Testis (tissue), 3 donors: Measurements from ENCODE around the gene KLK14. TPM values are rescaled to one million over a fixed set of nuclear protein-coding genes. Genes with fewer than 3 reads are reported as not detected.

Experiments used
- DNase-seq: peaks from one replicate; pipeline ENCODE4 v3.0.0-alpha.2; 2019
- H3K27ac ChIP-seq, 2 donors: fragments of 200-600 bp; sonication (generic); one replicate each; pipeline ENCODE4 v1.5.1; 2019
- H3K27me3 ChIP-seq: fragments of 200-600 bp; sonication (generic); one replicate; pipeline ENCODE4 v1.5.1; 2019
- H3K36me3 ChIP-seq: fragments of 200-600 bp; sonication (generic); one replicate; pipeline ENCODE4 v1.5.1; 2017; ENCODE audit warnings: low read depth; ENCODE audit errors: missing control alignments
- H3K4me1 ChIP-seq: fragments of 200-600 bp; sonication (generic); one replicate; pipeline ENCODE4 v1.5.1; 2019
- H3K4me3 ChIP-seq, 2 donors: fragments of 200-600 bp; sonication (generic); one replicate each; pipeline ENCODE4 v1.5.1; 2017 to 2019
- H3K9me3 ChIP-seq: fragments of 200-600 bp; sonication (generic); one replicate; pipeline ENCODE4 v1.5.1; 2017
- POLR2A ChIP-seq: fragments of 450-650 bp; IDR thresholded peaks from one replicate; pipeline ENCODE4 v1.6.1; 2017; ENCODE audit warnings: antibody characterized with exemption, mild to moderate bottlenecking, moderate library complexity
- WGBS, 2 donors: methylation state at CpG; one replicate each; pipeline ENCODE4 v1.1.5; 2018; 5-methylcytosine and 5-hydroxymethylcytosine counted together
- intact Hi-C: fragments of 100-400 bp; cut with DNase I; formaldehyde crosslinking; loops from one replicate; pipeline ENCODE4 v1.15.1; 2023; ENCODE audit warnings: low total_unique reads
- polyA plus RNA-seq: library from polyadenylated mRNA; stranded (reverse); fragments of 350-450 nt; fragmentation: Illumina TruSeq; extraction: RNeasy Lipid Tissue Mini Kit (QIAGEN cat#74804); gene quantifications from one replicate; pipeline ENCODE4 v1.2.3, GENCODE V29; 2014; ENCODE audit warnings: low read depth, low replicate concordance; ENCODE audit not compliant: insufficient read depth
- total RNA-seq, 2 donors: library from RNA; depleted of rRNA; stranded (reverse); fragments of >200 nt; gene quantifications; one replicate each; pipeline ENCODE4 v1.2.3, GENCODE V29; 2016
- TF ChIP-seq, protein P1 (sequence below), 3 experiments: fragments of 450-650 bp in 2 of 3; fragments of 200-600 bp in 1 of 3; sonication (generic) in 1 of 3; IDR thresholded peaks; one replicate each; pipeline ENCODE4 v1.5.1; 2016 to 2019; ENCODE audit warnings: antibody characterized with exemption in 3 of 3, mild to moderate bottlenecking in 2 of 3, moderate library complexity in 1 of 3

Gene KLK14
- total and polyA plus RNA-seq, 3 donors from 2014 or later = 0.63 to 1.4 TPM; not detected in 1

DNA sequence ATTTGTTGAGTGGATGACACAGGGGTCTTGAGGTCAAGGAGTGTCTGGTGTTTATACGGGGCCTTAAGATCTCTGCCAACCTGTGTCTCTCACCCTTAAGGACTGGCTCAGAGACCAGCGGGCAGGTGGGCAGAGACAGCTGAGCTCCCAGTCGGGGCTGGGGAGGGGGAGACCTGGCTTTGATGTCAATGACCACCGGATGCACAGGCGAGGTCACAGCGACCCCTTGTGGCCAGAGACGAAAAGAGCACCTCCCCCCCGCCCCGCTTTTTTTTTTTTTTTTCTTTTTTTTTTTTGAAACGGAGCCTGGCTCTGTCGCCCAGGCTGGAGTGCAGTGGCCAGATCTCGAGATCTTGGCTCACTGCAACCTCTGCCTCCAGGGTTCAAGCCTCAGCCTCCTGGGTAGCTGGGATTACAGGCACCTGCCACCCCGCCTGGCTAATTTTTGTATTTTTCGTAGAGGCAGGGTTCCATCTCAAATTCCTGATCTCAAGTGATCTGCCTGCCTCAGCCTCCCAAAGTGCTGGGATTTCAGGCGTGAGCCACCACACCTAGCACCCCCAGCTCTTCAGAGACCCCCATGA lies 12.1 kb upstream of the KLK14 start:
- no peak overlapping the region for H3K27ac ChIP-seq

GRCh38 chr19:51093510-51094345 lies 11.0 kb upstream of the KLK14 start:
- TF ChIP-seq, protein P1, sequence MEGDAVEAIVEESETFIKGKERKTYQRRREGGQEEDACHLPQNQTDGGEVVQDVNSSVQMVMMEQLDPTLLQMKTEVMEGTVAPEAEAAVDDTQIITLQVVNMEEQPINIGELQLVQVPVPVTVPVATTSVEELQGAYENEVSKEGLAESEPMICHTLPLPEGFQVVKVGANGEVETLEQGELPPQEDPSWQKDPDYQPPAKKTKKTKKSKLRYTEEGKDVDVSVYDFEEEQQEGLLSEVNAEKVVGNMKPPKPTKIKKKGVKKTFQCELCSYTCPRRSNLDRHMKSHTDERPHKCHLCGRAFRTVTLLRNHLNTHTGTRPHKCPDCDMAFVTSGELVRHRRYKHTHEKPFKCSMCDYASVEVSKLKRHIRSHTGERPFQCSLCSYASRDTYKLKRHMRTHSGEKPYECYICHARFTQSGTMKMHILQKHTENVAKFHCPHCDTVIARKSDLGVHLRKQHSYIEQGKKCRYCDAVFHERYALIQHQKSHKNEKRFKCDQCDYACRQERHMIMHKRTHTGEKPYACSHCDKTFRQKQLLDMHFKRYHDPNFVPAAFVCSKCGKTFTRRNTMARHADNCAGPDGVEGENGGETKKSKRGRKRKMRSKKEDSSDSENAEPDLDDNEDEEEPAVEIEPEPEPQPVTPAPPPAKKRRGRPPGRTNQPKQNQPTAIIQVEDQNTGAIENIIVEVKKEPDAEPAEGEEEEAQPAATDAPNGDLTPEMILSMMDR (IDR thresholded peaks at IDR 0.05) = no peak
- TF ChIP-seq POLR2A = no peak
- Histone ChIP-seq H3K9me3 (no peaks in the 10 kb centered on the region), H3K27ac (no peak overlapping the region), H3K36me3 (no peaks in the 10 kb centered on the region), H3K4me3 (no peak overlapping the region), H3K27me3 (no peaks in the 10 kb centered on the region), H3K4me1 (peaks cover 4% of the 10 kb centered on the region)
- intact Hi-C loops = no loop called here
- no peak for DNase-seq
- 76 to 82% methylated on average over 22 of the region's 22 CpGs for WGBS, 2 donors

More for the DNA sequence above, 12.1 kb upstream of the KLK14 start:
- no peaks in the 10 kb centered on the region for H3K27me3 ChIP-seq
- WGBS, 2 donors = 14 to 24% methylated on average over 8 to 15 of the region's 15 CpGs
- no peaks in the 10 kb centered on the region for H3K36me3 ChIP-seq
- intact Hi-C loops = no loop called here
- H3K4me1 ChIP-seq = peaks cover 13% of the 10 kb centered on the region
- no peak for TF ChIP-seq POLR2A
- TF ChIP-seq, protein P1 (IDR thresholded peaks at IDR 0.05) = peak; percentile 45 to 90 (median 70)
- no peak overlapping the region for H3K4me3 ChIP-seq
- peak; percentile 47 for DNase-seq
- H3K9me3 ChIP-seq = no peaks in the 10 kb centered on the region

DNA sequence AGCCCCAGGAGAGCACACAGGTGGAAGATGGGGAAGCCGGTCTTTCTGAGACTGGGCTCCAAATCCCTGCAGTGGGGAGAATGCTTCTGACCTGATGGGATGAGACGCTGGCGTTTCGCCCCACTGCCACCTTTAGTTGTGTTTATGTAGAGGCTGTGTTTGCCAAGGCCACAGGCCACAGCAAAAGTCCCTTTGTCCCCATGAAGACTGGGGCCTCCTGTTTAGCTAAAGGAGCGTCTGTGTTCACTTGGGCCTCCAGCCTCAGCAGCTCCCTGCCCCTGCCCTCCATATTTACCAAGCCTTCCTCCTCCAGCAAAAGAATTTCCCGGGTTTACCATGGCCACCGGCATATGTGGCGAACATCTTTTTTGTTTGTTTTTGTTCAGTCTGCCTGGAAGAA lies 10.4 kb upstream of the KLK14 start:
- no peak for DNase-seq
- Histone ChIP-seq H3K27me3 (no peaks in the 10 kb centered on the region), H3K4me1 (peaks cover 4% of the 10 kb centered on the region), H3K9me3 (no peaks in the 10 kb centered on the region), H3K4me3 (no peak overlapping the region), H3K36me3 (no peaks in the 10 kb centered on the region), H3K27ac (no peak overlapping the region)
- 71% methylated on average over 8 of the region's 8 CpGs for WGBS, 2 donors
- TF ChIP-seq, protein P1 (IDR thresholded peaks at IDR 0.05) = no peak
- TF ChIP-seq POLR2A = no peak
- intact Hi-C loops = no loop called here

GRCh38 chr19:51091895-51092873 lies 9.5 kb upstream of the KLK14 start:
- Histone ChIP-seq H3K27ac (no peak overlapping the region), H3K4me3 (no peak overlapping the region), H3K36me3 (no peaks in the 10 kb centered on the region), H3K27me3 (no peaks in the 10 kb centered on the region), H3K9me3 (no peaks in the 10 kb centered on the region), H3K4me1 (peaks cover 4% of the 10 kb centered on the region)
- DNase-seq = no peak
- WGBS, 2 donors = 67 to 69% methylated on average over 16 of the region's 16 CpGs
- intact Hi-C loops = no loop called here
- TF ChIP-seq, protein P1 (IDR thresholded peaks at IDR 0.05) = no peak
- no peak for TF ChIP-seq POLR2A
